ENCODE results near the gene WWOX. TPM values are rescaled to one million over a fixed set of nuclear protein-coding genes. Genes with fewer than 3 reads are reported as not detected.

Gene WWOX
- total RNA-seq, 1 donor from 2014 or later: 7.3 TPM

DNA sequence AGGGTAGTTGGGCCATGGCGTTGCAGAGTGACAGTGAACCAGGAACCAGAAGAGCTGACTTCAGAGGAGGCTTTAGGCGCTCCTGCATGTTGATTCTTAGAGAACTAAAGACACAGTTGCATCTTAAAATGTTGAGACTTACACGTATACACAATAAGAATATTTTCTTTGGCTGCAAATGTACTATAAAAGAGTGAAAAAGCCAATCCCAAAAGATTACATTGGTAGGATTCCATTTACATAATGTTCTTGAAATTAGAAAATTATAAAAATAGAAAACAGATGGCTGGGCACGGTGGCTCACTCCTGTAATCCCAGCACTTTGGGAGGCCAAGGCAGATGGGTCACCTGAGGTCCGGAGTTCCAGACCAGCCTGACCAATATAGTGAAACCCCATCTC, 738.8 kb downstream of the WWOX start:
- H2AFZ ChIP-seq (ENCODE audit: low read depth, low read length): no peak overlapping the region
- H4K20me1 ChIP-seq (ENCODE audit: insufficient read depth, low read length): no peaks in the 10 kb centered on the region
- Mint-ChIP-seq H3K36me3 (ENCODE audit: low read depth, unreplicated experiment) (no peaks in the 10 kb centered on the region), H3K4me1 (ENCODE audit: low read depth, unreplicated experiment) (no peaks in the 10 kb centered on the region), H3K27ac (ENCODE audit: unreplicated experiment) (no peak overlapping the region), H3K9me3 (ENCODE audit: unreplicated experiment) (no peaks in the 10 kb centered on the region), H3K27me3 (ENCODE audit: low read depth, unreplicated experiment) (peaks cover 6% of the 10 kb centered on the region), H3K4me3 (ENCODE audit: unreplicated experiment) (no peak overlapping the region)
- no peak for FAIRE-seq
- H3K9me3 ChIP-seq (ENCODE audit: insufficient read depth, low read depth, low read length): peaks cover 3% of the 10 kb centered on the region
- TF ChIP-seq, protein P1, sequence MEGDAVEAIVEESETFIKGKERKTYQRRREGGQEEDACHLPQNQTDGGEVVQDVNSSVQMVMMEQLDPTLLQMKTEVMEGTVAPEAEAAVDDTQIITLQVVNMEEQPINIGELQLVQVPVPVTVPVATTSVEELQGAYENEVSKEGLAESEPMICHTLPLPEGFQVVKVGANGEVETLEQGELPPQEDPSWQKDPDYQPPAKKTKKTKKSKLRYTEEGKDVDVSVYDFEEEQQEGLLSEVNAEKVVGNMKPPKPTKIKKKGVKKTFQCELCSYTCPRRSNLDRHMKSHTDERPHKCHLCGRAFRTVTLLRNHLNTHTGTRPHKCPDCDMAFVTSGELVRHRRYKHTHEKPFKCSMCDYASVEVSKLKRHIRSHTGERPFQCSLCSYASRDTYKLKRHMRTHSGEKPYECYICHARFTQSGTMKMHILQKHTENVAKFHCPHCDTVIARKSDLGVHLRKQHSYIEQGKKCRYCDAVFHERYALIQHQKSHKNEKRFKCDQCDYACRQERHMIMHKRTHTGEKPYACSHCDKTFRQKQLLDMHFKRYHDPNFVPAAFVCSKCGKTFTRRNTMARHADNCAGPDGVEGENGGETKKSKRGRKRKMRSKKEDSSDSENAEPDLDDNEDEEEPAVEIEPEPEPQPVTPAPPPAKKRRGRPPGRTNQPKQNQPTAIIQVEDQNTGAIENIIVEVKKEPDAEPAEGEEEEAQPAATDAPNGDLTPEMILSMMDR (IDR thresholded peaks at IDR 0.05; ENCODE audit: insufficient read depth, low read depth, low read length): no peak
- TF ChIP-seq EZH2 (IDR thresholded peaks at IDR 0.05; ENCODE audit: insufficient read depth, low read length): no peak
- no peak overlapping the region for H3K27ac ChIP-seq (ENCODE audit: low read depth, low read length)
- no peak overlapping the region for H3K4me3 ChIP-seq (ENCODE audit: insufficient read depth, low read depth, low read length)
- H3K4me2 ChIP-seq (ENCODE audit: low read length): no peak overlapping the region
- no peaks in the 10 kb centered on the region for H3K79me2 ChIP-seq (ENCODE audit: insufficient read depth, low read length)
- no peaks in the 10 kb centered on the region for H3K36me3 ChIP-seq (ENCODE audit: insufficient read depth, low read length)
- H3K9ac ChIP-seq (ENCODE audit: low read length): no peak overlapping the region
- H3K4me1 ChIP-seq (ENCODE audit: insufficient read depth, low read length): no peaks in the 10 kb centered on the region
- H3K27me3 ChIP-seq (ENCODE audit: insufficient read depth, low read length): no peaks in the 10 kb centered on the region
- no peak for DNase-seq (ENCODE audit: low read depth)

DNA sequence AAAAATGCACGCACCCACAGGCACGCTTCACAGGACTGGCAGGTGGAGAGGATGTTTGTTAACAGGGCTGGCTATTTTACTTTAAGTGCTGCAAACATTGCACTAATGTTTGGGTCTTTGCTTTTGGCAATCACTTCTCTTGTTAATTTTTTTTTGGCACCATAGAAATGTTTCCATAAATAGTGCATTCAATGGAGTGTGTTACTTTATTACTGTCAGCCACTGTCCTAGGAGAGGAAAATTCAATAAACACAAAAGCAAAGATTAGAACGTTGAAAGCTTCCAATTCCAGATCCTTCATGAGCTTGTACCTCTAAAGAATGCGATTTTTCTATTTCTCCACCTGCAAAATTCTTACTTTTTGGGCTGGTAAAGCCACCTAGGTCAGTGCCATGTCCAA, 743.5 kb downstream of the WWOX start:
- Mint-ChIP-seq H3K27ac (ENCODE audit: unreplicated experiment) (no peak overlapping the region), H3K9me3 (ENCODE audit: unreplicated experiment) (no peaks in the 10 kb centered on the region)
- no peak for FAIRE-seq

DNA sequence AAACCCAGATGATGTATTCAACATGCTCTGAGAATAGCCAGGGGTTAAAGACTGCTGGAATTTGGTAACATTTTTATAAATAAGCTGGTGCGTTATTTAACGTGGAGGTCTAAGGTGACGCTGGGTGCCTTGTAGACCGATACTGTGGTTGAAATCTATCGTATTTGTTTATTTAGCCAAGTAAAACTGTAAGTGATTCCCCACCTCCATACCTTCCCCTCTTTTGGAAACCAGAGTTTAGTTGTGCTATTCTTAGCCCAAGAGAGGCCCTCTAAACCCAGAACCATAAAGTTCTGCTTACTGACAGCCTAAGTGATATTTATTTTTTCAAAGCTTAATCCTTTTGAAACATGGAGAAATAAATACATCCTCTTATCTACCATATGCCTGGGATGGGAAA, 744.5 kb downstream of the WWOX start:
- Histone ChIP-seq H3K4me2 (ENCODE audit: low read length) (no peak overlapping the region), H3K4me1 (ENCODE audit: insufficient read depth, low read length) (no peaks in the 10 kb centered on the region), H3K9ac (ENCODE audit: low read length) (no peak overlapping the region), H3K27me3 (ENCODE audit: insufficient read depth, low read length) (no peaks in the 10 kb centered on the region), H3K27ac (ENCODE audit: low read depth, low read length) (no peak overlapping the region), H4K20me1 (ENCODE audit: insufficient read depth, low read length) (no peaks in the 10 kb centered on the region), H3K36me3 (ENCODE audit: insufficient read depth, low read length) (no peaks in the 10 kb centered on the region), H3K9me3 (ENCODE audit: insufficient read depth, low read depth, low read length) (no peaks in the 10 kb centered on the region), H3K79me2 (ENCODE audit: insufficient read depth, low read length) (no peaks in the 10 kb centered on the region), H3K4me3 (ENCODE audit: insufficient read depth, low read depth, low read length) (no peak overlapping the region), H2AFZ (ENCODE audit: low read depth, low read length) (no peak overlapping the region)
- H3K4me3 Mint-ChIP-seq (ENCODE audit: unreplicated experiment): no peak overlapping the region
- no peaks in the 10 kb centered on the region for H3K9me3 Mint-ChIP-seq (ENCODE audit: unreplicated experiment)
- DNase-seq (ENCODE audit: low read depth): no peak
- no peak overlapping the region for H3K27ac Mint-ChIP-seq (ENCODE audit: unreplicated experiment)
- no peaks in the 10 kb centered on the region for H3K36me3 Mint-ChIP-seq (ENCODE audit: low read depth, unreplicated experiment)
- no peaks in the 10 kb centered on the region for H3K27me3 Mint-ChIP-seq (ENCODE audit: low read depth, unreplicated experiment)
- H3K4me1 Mint-ChIP-seq (ENCODE audit: low read depth, unreplicated experiment): peaks cover 4% of the 10 kb centered on the region
- TF ChIP-seq EZH2 (IDR thresholded peaks at IDR 0.05; ENCODE audit: insufficient read depth, low read length): no peak
- TF ChIP-seq, protein P1 (IDR thresholded peaks at IDR 0.05; ENCODE audit: insufficient read depth, low read depth, low read length): no peak
- no peak for FAIRE-seq

More for the DNA sequence above, 743.5 kb downstream of the WWOX start:
- H3K4me3 ChIP-seq (ENCODE audit: insufficient read depth, low read depth, low read length): no peak overlapping the region
- TF ChIP-seq EZH2 (IDR thresholded peaks at IDR 0.05; ENCODE audit: insufficient read depth, low read length): no peak
- TF ChIP-seq, protein P1 (IDR thresholded peaks at IDR 0.05; ENCODE audit: insufficient read depth, low read depth, low read length): no peak
- Mint-ChIP-seq H3K4me3 (ENCODE audit: unreplicated experiment) (no peak overlapping the region), H3K27me3 (ENCODE audit: low read depth, unreplicated experiment) (peaks cover 3% of the 10 kb centered on the region), H3K36me3 (ENCODE audit: low read depth, unreplicated experiment) (no peaks in the 10 kb centered on the region), H3K4me1 (ENCODE audit: low read depth, unreplicated experiment) (peaks cover 4% of the 10 kb centered on the region)
- no peaks in the 10 kb centered on the region for H3K36me3 ChIP-seq (ENCODE audit: insufficient read depth, low read length)
- no peak for DNase-seq (ENCODE audit: low read depth)
- no peak overlapping the region for H3K27ac ChIP-seq (ENCODE audit: low read depth, low read length)
- no peak overlapping the region for H2AFZ ChIP-seq (ENCODE audit: low read depth, low read length)
- H3K4me1 ChIP-seq (ENCODE audit: insufficient read depth, low read length): no peaks in the 10 kb centered on the region
- no peaks in the 10 kb centered on the region for H3K79me2 ChIP-seq (ENCODE audit: insufficient read depth, low read length)
- H3K9me3 ChIP-seq (ENCODE audit: insufficient read depth, low read depth, low read length): peaks cover 2% of the 10 kb centered on the region
- no peak overlapping the region for H3K4me2 ChIP-seq (ENCODE audit: low read length)
- H4K20me1 ChIP-seq (ENCODE audit: insufficient read depth, low read length): no peaks in the 10 kb centered on the region
- H3K27me3 ChIP-seq (ENCODE audit: insufficient read depth, low read length): no peaks in the 10 kb centered on the region
- no peak overlapping the region for H3K9ac ChIP-seq (ENCODE audit: low read length)
